SK-N-SH (cell line): ENCODE measurements around the gene PEDS1. TPM values are rescaled to one million over a fixed set of nuclear protein-coding genes. Genes with fewer than 3 reads are reported as not detected.

Experiments used
- CTCF ChIA-PET: fragments of 300-600, 350-600 bp; formaldehyde crosslinking; extraction: SDS; loops from one replicate; lab custom pipeline; 2021; lab: Yijun Ruan, JAX
- POLR2A ChIA-PET: fragments of 350-600 bp; sonication (Branson Sonifier 250); formaldehyde crosslinking; extraction: SDS; loops from one replicate; lab custom pipeline; 2020; ENCODE audit warnings: antibody characterized with exemption, inconsistent platforms; lab: Yijun Ruan, JAX
- DNase-seq: peaks from one replicate; pipeline ENCODE4 v3.0.0; 2012
- H2AFZ ChIP-seq: fragments of 200-600 bp; sonication (generic); 2 replicates; pipeline ENCODE4 v1.8.1; 2016; ENCODE audit warnings: antibody characterized with exemption, mild to moderate bottlenecking, low read depth
- H3F3A ChIP-seq: fragments of 200-600 bp; sonication (generic); replicated peaks from 2 replicates; pipeline ENCODE3; 2016; ENCODE audit warnings: antibody characterized with exemption, mild to moderate bottlenecking; ENCODE audit not compliant: insufficient read depth
- H3K27ac ChIP-seq, 2 experiments: fragments of 200-500 bp in 1 of 2; fragments of 200-600 bp in 1 of 2; sonication (Bioruptor generic) in 1 of 2; sonication (generic), shearing (Covaris generic) in 1 of 2; 2 replicates each; pipeline versions ENCODE4 v1.5.1 to v1.6.1; 2014 to 2016; ENCODE audit warnings: low read depth in 2 of 2, inconsistent platforms in 1 of 2, low read length in 1 of 2, mild to moderate bottlenecking in 1 of 2, mixed read lengths in 1 of 2
- H3K27me3 ChIP-seq: fragments of 200-600 bp; sonication (generic), shearing (Covaris generic); 2 replicates; pipeline ENCODE4 v1.6.1; 2016; ENCODE audit warnings: mixed run types; ENCODE audit not compliant: insufficient read depth
- H3K36me3 ChIP-seq, 2 experiments: fragments of 200-500 bp in 1 of 2; fragments of 200-600 bp in 1 of 2; sonication (Bioruptor generic) in 1 of 2; sonication (generic) in 1 of 2; replicated peaks in 1 of 2; 2 replicates each; pipeline versions ENCODE3 to v1.5.1; 2014 to 2016; ENCODE audit warnings: low read length in 1 of 2, mild to moderate bottlenecking in 1 of 2; ENCODE audit not compliant: insufficient read depth in 2 of 2, control insufficient read depth in 1 of 2
- H3K4me1 ChIP-seq, 2 experiments: fragments of 200-500 bp in 1 of 2; fragments of 200-600 bp in 1 of 2; sonication (Bioruptor generic) in 1 of 2; sonication (generic), shearing (Covaris generic) in 1 of 2; 2 replicates each; pipeline versions ENCODE4 v1.5.1 to v1.6.1; 2014 to 2016; ENCODE audit warnings: low read depth in 1 of 2, low read length in 1 of 2, mixed run types in 1 of 2; ENCODE audit not compliant: insufficient read depth in 2 of 2, control insufficient read depth in 1 of 2
- H3K4me2 ChIP-seq: fragments of 200-600 bp; sonication (generic), shearing (Covaris generic); 2 replicates; pipeline ENCODE4 v1.6.1; 2017; ENCODE audit warnings: mixed run types
- H3K4me3 ChIP-seq, 2 experiments: fragments of 200-500 bp in 1 of 2; fragments of 200-600 bp in 1 of 2; sonication (Bioruptor generic) in 1 of 2; sonication (generic), shearing (Covaris generic) in 1 of 2; 2 replicates each; pipeline versions ENCODE4 v1.5.1 to v1.8.1; 2014 to 2016; ENCODE audit warnings: low read depth in 2 of 2, inconsistent platforms in 1 of 2, low read length in 1 of 2, mild to moderate bottlenecking in 1 of 2, mixed read lengths in 1 of 2, moderate library complexity in 1 of 2
- H3K79me2 ChIP-seq: fragments of 200-600 bp; sonication (generic); 2 replicates; pipeline ENCODE4 v1.8.1; 2017; ENCODE audit warnings: mild to moderate bottlenecking; ENCODE audit not compliant: insufficient read depth
- H3K9ac ChIP-seq: fragments of 200-600 bp; sonication (generic); 2 replicates; pipeline ENCODE4 v1.6.1; 2017; ENCODE audit warnings: mixed run types
- H3K9me2 ChIP-seq: fragments of 200-600 bp; sonication (generic); 2 replicates; pipeline ENCODE4 v1.6.1; 2017; ENCODE audit warnings: mixed run types
- H3K9me3 ChIP-seq: fragments of 200-600 bp; sonication (generic); 2 replicates; pipeline ENCODE4 v1.6.1; 2017; ENCODE audit warnings: mixed run types, mild to moderate bottlenecking, moderate library complexity
- H4K20me1 ChIP-seq: fragments of 200-600 bp; sonication (generic); 2 replicates; pipeline ENCODE4 v1.6.1; 2017; ENCODE audit warnings: mild to moderate bottlenecking, mixed run types; ENCODE audit not compliant: insufficient read depth
- EZH2phosphoT487 ChIP-seq: fragments of 200-600 bp; sonication (generic); IDR thresholded peaks from 2 replicates; pipeline ENCODE4 v1.6.1; 2017; ENCODE audit warnings: low read depth, mixed run types, mild to moderate bottlenecking, antibody characterized with exemption, moderate library complexity, borderline replicate concordance
- FOXJ3 ChIP-seq: sonication (generic); formaldehyde crosslinking; IDR thresholded peaks from 2 replicates; pipeline ENCODE4 v1.5.1; 2020; ENCODE audit warnings: mild to moderate bottlenecking, missing genetic modification reagents
- FOXM1 ChIP-seq: IDR thresholded peaks from 2 replicates; pipeline ENCODE4 v1.4.0; 2012; ENCODE audit warnings: low read depth, mild to moderate bottlenecking
- GABPA ChIP-seq: IDR thresholded peaks from 2 replicates; pipeline ENCODE4 v1.4.0; 2012; ENCODE audit warnings: low read depth, mild to moderate bottlenecking
- JUND ChIP-seq: IDR thresholded peaks from 2 replicates; pipeline ENCODE4 v1.4.0; 2012
- MEF2A ChIP-seq: IDR thresholded peaks from 2 replicates; pipeline ENCODE4 v1.4.0; 2012; ENCODE audit warnings: low read depth, borderline replicate concordance
- RAD21 ChIP-seq: IDR thresholded peaks from 2 replicates; pipeline ENCODE4 v1.6.1; 2012; ENCODE audit warnings: mild to moderate bottlenecking, low read length
- RCOR1 ChIP-seq: fragments of 150-350 bp; IDR thresholded peaks from 2 replicates; pipeline ENCODE4 v1.6.1; 2017; ENCODE audit warnings: antibody characterized with exemption, low read length
- RFX5 ChIP-seq: IDR thresholded peaks from 2 replicates; pipeline ENCODE4 v1.6.1; 2012; ENCODE audit warnings: mild to moderate bottlenecking, improper control_type of control experiment, low read length
- RXRA ChIP-seq: IDR thresholded peaks from 2 replicates; pipeline ENCODE4 v1.4.0; 2012; ENCODE audit warnings: low read depth, mild to moderate bottlenecking, borderline replicate concordance
- SIN3A ChIP-seq: IDR thresholded peaks from 2 replicates; pipeline ENCODE4 v1.6.1; 2012; ENCODE audit warnings: low read depth, mild to moderate bottlenecking, low read length, moderate library complexity, borderline replicate concordance
- SMC3 ChIP-seq: IDR thresholded peaks from 2 replicates; pipeline ENCODE4 v1.6.1; 2012; ENCODE audit warnings: low read depth, low read length, improper control_type of control experiment
- TCF12 ChIP-seq: IDR thresholded peaks from 2 replicates; pipeline ENCODE4 v1.4.0; 2012
- TEAD4 ChIP-seq: IDR thresholded peaks from 2 replicates; pipeline ENCODE4 v1.4.0; 2012; ENCODE audit warnings: mild to moderate bottlenecking, borderline replicate concordance; ENCODE audit not compliant: insufficient read depth
- YY1 ChIP-seq: IDR thresholded peaks from 2 replicates; pipeline ENCODE4 v1.4.0; 2012; ENCODE audit warnings: low read depth, mild to moderate bottlenecking
- WGBS: methylation state at CpG from one replicate; pipeline ENCODE4 v1.1.6; 2017; ENCODE audit warnings: low lambda C conversion rate; 5-methylcytosine and 5-hydroxymethylcytosine counted together
- polyA plus RNA-seq, 3 experiments: library from polyadenylated mRNA; depleted of rRNA; stranded (reverse); fragments of >200 nt; gene quantifications; 2 replicates each; pipeline ENCODE4 v1.2.3, GENCODE V29; 2012
- TF ChIP-seq, protein P1 (sequence below): IDR thresholded peaks from 2 replicates; pipeline ENCODE4 v1.4.0; 2012; ENCODE audit warnings: low read depth, borderline replicate concordance
- TF ChIP-seq, protein P2 (sequence below): fragments of 200-600 bp; sonication (generic); IDR thresholded peaks from 2 replicates; pipeline ENCODE4 v1.6.1; 2017; ENCODE audit warnings: antibody characterized with exemption, mild to moderate bottlenecking, moderate library complexity
- TF ChIP-seq, protein P3 (sequence below): fragments of 150-350 bp; IDR thresholded peaks from 2 replicates; pipeline ENCODE4 v1.6.1; 2017; ENCODE audit warnings: antibody characterized with exemption, low read length, low read depth, borderline replicate concordance
- TF ChIP-seq, protein P4 (sequence below): IDR thresholded peaks from 2 replicates; pipeline ENCODE4 v1.4.0; 2012; ENCODE audit warnings: low read depth

PEDS1 gene
- polyA plus RNA-seq, 1 of the 3 experiments (the other 2 are of a cell fraction), result 18.3 TPM

DNA sequence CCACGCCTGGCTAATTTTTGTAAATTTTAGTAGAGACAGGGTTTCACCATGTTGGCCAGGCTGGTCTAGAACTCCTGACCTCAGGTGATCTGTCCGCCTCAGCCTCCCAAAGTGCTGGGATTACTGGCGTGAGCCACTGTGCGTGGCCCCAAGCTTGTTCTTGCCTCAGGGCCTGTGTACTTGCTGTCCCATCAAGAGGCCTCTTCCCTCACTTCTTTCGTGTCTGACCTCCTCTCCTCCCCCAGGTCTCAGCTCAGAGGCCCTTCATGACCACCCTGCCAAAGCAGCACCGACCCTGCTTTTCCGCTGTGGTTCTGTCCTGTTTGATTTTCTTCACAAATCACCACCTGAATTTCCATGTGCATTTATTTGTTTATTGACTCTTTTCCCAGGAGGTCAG is 30.1 kb downstream of the PEDS1 start (continued):
- TF ChIP-seq, protein P1, sequence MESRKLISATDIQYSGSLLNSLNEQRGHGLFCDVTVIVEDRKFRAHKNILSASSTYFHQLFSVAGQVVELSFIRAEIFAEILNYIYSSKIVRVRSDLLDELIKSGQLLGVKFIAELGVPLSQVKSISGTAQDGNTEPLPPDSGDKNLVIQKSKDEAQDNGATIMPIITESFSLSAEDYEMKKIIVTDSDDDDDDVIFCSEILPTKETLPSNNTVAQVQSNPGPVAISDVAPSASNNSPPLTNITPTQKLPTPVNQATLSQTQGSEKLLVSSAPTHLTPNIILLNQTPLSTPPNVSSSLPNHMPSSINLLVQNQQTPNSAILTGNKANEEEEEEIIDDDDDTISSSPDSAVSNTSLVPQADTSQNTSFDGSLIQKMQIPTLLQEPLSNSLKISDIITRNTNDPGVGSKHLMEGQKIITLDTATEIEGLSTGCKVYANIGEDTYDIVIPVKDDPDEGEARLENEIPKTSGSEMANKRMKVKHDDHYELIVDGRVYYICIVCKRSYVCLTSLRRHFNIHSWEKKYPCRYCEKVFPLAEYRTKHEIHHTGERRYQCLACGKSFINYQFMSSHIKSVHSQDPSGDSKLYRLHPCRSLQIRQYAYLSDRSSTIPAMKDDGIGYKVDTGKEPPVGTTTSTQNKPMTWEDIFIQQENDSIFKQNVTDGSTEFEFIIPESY, result no peak
- TF ChIP-seq SIN3A (no peak), SMC3 (no peak), JUND (no peak)

DNA sequence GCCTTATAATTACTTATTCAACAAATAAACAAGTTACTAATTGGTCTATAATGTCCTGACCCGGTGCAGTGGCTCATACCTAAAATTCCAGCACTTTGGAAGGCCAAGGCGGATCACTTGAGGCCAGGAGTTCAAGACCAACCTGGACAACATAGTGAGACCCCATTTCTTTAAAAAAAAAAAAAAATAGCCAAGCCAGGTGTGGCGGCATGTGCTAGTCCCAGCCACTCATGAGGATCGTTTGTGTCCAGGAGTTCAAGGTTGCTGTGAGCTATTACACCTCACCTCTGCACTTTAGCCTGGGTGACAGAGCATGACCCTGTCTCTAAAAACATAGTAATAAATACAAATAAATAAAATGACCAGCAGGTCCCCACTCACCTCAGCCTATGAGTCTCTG is 30.8 kb downstream of the PEDS1 start:
- no peak overlapping the region for H3K4me3 ChIP-seq
- DNase-seq, result no peak
- no peak overlapping the region for H3K4me2 ChIP-seq
- H3K9me3 ChIP-seq, result no peaks in the 10 kb centered on the region
- H3K27ac ChIP-seq, result no peak overlapping the region
- no peak overlapping the region for H3K9ac ChIP-seq
- TF ChIP-seq, protein P1, result no peak
- TF ChIP-seq, protein P2, sequence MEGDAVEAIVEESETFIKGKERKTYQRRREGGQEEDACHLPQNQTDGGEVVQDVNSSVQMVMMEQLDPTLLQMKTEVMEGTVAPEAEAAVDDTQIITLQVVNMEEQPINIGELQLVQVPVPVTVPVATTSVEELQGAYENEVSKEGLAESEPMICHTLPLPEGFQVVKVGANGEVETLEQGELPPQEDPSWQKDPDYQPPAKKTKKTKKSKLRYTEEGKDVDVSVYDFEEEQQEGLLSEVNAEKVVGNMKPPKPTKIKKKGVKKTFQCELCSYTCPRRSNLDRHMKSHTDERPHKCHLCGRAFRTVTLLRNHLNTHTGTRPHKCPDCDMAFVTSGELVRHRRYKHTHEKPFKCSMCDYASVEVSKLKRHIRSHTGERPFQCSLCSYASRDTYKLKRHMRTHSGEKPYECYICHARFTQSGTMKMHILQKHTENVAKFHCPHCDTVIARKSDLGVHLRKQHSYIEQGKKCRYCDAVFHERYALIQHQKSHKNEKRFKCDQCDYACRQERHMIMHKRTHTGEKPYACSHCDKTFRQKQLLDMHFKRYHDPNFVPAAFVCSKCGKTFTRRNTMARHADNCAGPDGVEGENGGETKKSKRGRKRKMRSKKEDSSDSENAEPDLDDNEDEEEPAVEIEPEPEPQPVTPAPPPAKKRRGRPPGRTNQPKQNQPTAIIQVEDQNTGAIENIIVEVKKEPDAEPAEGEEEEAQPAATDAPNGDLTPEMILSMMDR, result no peak
- TF ChIP-seq FOXM1, result no peak
- TF ChIP-seq JUND, result no peak
- TF ChIP-seq, protein P3, sequence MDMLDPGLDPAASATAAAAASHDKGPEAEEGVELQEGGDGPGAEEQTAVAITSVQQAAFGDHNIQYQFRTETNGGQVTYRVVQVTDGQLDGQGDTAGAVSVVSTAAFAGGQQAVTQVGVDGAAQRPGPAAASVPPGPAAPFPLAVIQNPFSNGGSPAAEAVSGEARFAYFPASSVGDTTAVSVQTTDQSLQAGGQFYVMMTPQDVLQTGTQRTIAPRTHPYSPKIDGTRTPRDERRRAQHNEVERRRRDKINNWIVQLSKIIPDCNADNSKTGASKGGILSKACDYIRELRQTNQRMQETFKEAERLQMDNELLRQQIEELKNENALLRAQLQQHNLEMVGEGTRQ, result no peak
- TF ChIP-seq MEF2A, result no peak
- no peak for TF ChIP-seq GABPA
- no peak for TF ChIP-seq TEAD4
- no peak for TF ChIP-seq TCF12
- TF ChIP-seq, protein P4, sequence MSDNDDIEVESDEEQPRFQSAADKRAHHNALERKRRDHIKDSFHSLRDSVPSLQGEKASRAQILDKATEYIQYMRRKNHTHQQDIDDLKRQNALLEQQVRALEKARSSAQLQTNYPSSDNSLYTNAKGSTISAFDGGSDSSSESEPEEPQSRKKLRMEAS, result no peak
- no peak for TF ChIP-seq YY1
- TF ChIP-seq FOXJ3 (CRISPR knock-in tag), result no peak
- TF ChIP-seq RXRA, result no peak
- no peak for TF ChIP-seq RFX5
- TF ChIP-seq RCOR1, result no peak
- TF ChIP-seq RAD21, result no peak
- no peak for TF ChIP-seq EZH2phosphoT487
- TF ChIP-seq SIN3A, result no peak
- WGBS, result 90% methylated on average over 4 of the region's 4 CpGs
- ChIA-PET POLR2A (interaction anchor here (0.9 kb wide), 1 partner anchor 30 kb away, joined by 5 read pairs; no protein-coding TSS in a partner anchor), CTCF (interaction anchor here (0.7 to 11.5 kb wide), 8 partner anchors 9 to 142 kb away, joined by 4 to 297 read pairs (median 44); partner anchors contain the start of gene PEDS1)
- H3K79me2 ChIP-seq, result no peaks in the 10 kb centered on the region
- peaks cover 4% of the 10 kb centered on the region for H3F3A ChIP-seq
- no peaks in the 10 kb centered on the region for H3K27me3 ChIP-seq
- H4K20me1 ChIP-seq, result no peaks in the 10 kb centered on the region
- H2AFZ ChIP-seq, result no peak overlapping the region
- peaks cover 6 to 15% of the 10 kb centered on the region in 2 experiments for H3K36me3 ChIP-seq
- H3K4me1 ChIP-seq, result no peaks in the 10 kb centered on the region; a peak in 1 of 4 replicates
- H3K9me2 ChIP-seq, result no peaks in the 10 kb centered on the region
